SH-SY5Y (cell line): ENCODE data around the gene ZBTB16.

ENCODE experiments used
- GATA2 ChIP-seq: IDR thresholded peaks from 2 replicates; pipeline ENCODE4 v1.6.1; 2011; ENCODE audit warnings: mild to moderate bottlenecking, low read depth, low read length
- GATA3 ChIP-seq: IDR thresholded peaks from 2 replicates; pipeline ENCODE4 v1.6.1; 2011; ENCODE audit warnings: low read depth, mild to moderate bottlenecking, low read length, moderate library complexity

DNA sequence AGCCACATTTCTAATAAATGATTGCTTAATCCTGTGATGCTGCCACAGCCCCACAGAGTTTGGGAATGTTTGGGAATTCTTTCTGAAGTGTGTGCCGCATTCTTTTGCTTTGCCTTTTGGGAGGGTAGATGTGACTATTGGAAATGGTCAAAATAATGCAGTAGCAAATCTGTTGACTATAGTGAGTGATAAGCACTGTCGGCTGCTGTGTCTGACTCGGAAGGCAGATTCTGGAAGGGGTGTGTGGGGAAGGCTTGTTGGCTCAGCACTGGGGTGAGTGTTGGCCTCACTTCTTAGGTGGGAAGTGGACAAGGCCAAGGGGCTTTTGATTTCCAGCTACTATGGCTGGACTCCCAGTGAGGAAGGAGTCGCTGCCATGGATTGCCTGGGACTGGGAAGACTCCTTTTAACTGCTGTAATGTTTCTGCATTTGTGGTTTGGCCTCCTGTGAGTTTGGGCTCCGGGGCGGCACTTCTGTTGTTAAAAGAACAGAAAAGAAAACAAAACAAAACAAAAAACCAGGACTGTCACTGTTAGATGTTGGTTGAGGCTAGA, 20.1 kb downstream of the ZBTB16 start:
- TF ChIP-seq GATA3 (no peak), GATA2 (no peak)
